Measurements from ENCODE around the gene LSM4. TPM values are rescaled to one million over a fixed set of nuclear protein-coding genes. Genes with fewer than 3 reads are reported as not detected.
"Not testable (repeated sequence)": the region's sequence is repeated elsewhere in the genome, so short reads cannot be mapped to it uniquely, and the experiment has no call there.

Gene LSM4
- polyA plus RNA-seq (2013, experiment 1 of 2; ENCODE audit: insufficient read length): 91.3 TPM
- 94.5 TPM for polyA plus RNA-seq (2013, experiment 2 of 2; ENCODE audit: insufficient read length)

GRCh38 chr19:18322759-18323460 is at the start of gene LSM4:
Gene LSM4, minus strand, starts transcription at chr19:18323076. Its CDS starts 56 bp downstream, at chr19:18323020.
- peak; percentile 97 for DNase-seq

GRCh38 chr19:18368504-18369222 is 45.8 kb upstream of the LSM4 start:
- DNase-seq: no peak

GRCh38 chr19:18366021-18366435 is 43.2 kb upstream of the LSM4 start:
- no peak for DNase-seq

- DNase-seq: peak; percentile 99
Measured at GRCh38 chr19:18364826-18365528, 42.1 kb upstream of the LSM4 start.

- not testable (repeated sequence) for DNase-seq
Measured at GRCh38 chr19:18364277-18364825, 41.5 kb upstream of the LSM4 start.

GRCh38 chr19:18363787-18364186 is 40.9 kb upstream of the LSM4 start:
- no peak for DNase-seq

GRCh38 chr19:18362934-18363542 is 40.2 kb upstream of the LSM4 start:
- no peak for DNase-seq

GRCh38 chr19:18361646-18362045 is 38.8 kb upstream of the LSM4 start:
- DNase-seq: no peak

- no peak for DNase-seq
Measured at GRCh38 chr19:18357041-18357440, 34.2 kb upstream of the LSM4 start.

- not testable (repeated sequence) for DNase-seq
Measured at GRCh38 chr19:18354743-18355142, 31.9 kb upstream of the LSM4 start.

- DNase-seq: no peak
Measured at GRCh38 chr19:18353378-18354005, 30.6 kb upstream of the LSM4 start.

GRCh38 chr19:18351544-18351943 is 28.7 kb upstream of the LSM4 start:
- DNase-seq: no peak

GRCh38 chr19:18350490-18350889 is 27.6 kb upstream of the LSM4 start:
- DNase-seq: no peak

- DNase-seq: peak; percentile 54
Measured at GRCh38 chr19:18349524-18350128, 26.8 kb upstream of the LSM4 start.

GRCh38 chr19:18348818-18349339 is 26.0 kb upstream of the LSM4 start:
- DNase-seq: not testable (repeated sequence)

- no peak for DNase-seq
Measured at GRCh38 chr19:18348171-18348570, 25.3 kb upstream of the LSM4 start.

GRCh38 chr19:18346091-18346490 is 23.2 kb upstream of the LSM4 start:
- no peak for DNase-seq

GRCh38 chr19:18345296-18345695 is 22.4 kb upstream of the LSM4 start:
- DNase-seq: no peak

GRCh38 chr19:18344582-18344950 is 21.7 kb upstream of the LSM4 start:
- DNase-seq: no peak

GRCh38 chr19:18342090-18342632 is 19.3 kb upstream of the LSM4 start:
- DNase-seq: no peak

Measured in fibroblast of skin of abdomen (primary cell).